AG04450 (cell line): ENCODE results near the gene ELOVL4. TPM values are rescaled to one million over a fixed set of nuclear protein-coding genes. Genes with fewer than 3 reads are reported as not detected.

Source experiments
- CTCF ChIA-PET: fragments of 300-600, 350-600 bp; formaldehyde crosslinking; extraction: SDS; loops from one replicate; lab custom pipeline; 2022; ENCODE audit warnings: antibody characterized with exemption, inconsistent platforms; lab: Charles Lee
- POLR2A ChIA-PET: fragments of 350-600 bp; formaldehyde crosslinking; extraction: SDS; loops from one replicate; lab custom pipeline; 2021; ENCODE audit warnings: antibody characterized with exemption, inconsistent platforms; lab: Yijun Ruan, JAX
- DNase-seq: peaks from one replicate; pipeline ENCODE4 v3.0.0-alpha.2; 2011; ENCODE audit warnings: low read depth, low spot score
- H3K27ac ChIP-seq: one replicate; pipeline ENCODE4 v1.5.1; 2012; ENCODE audit warnings: low read depth, low read length, control low read depth
- H3K27me3 ChIP-seq: one replicate; pipeline ENCODE4 v1.6.0; 2012; ENCODE audit warnings: low read length; ENCODE audit not compliant: control insufficient read depth, insufficient read depth
- H3K4me3 ChIP-seq: 2 replicates; pipeline ENCODE4 v1.5.1; 2011; ENCODE audit warnings: mild to moderate bottlenecking, low read depth, low read length, control low read depth
- H3K9me3 ChIP-seq: 2 replicates; pipeline ENCODE4 v1.5.1; 2012; ENCODE audit warnings: low read length; ENCODE audit not compliant: control insufficient read depth, insufficient read depth
- polyA minus RNA-seq: library from RNA; depleted of rRNA, polyadenylated mRNA; stranded (reverse); fragments of >200 nt; gene quantifications from 2 replicates; pipeline ENCODE4 v1.2.3, GENCODE V29; 2011; rRNA and poly(A)+ RNA removed
- polyA plus RNA-seq: library from polyadenylated mRNA; depleted of rRNA; stranded (reverse); fragments of >200 nt; gene quantifications from 2 replicates; pipeline ENCODE4 v1.2.3, GENCODE V29; 2011; rRNA removed
- TF ChIP-seq, protein P1 (sequence below): IDR thresholded peaks from 2 replicates; pipeline ENCODE4 v1.5.1; 2011; ENCODE audit warnings: low read depth, low read length, control low read depth, inconsistent platforms

The ELOVL4 gene
- polyA plus RNA-seq (2.5 and 3.3 TPM in 2 replicates), polyA minus RNA-seq (2.2 and 2.6 TPM in 2 replicates)

DNA sequence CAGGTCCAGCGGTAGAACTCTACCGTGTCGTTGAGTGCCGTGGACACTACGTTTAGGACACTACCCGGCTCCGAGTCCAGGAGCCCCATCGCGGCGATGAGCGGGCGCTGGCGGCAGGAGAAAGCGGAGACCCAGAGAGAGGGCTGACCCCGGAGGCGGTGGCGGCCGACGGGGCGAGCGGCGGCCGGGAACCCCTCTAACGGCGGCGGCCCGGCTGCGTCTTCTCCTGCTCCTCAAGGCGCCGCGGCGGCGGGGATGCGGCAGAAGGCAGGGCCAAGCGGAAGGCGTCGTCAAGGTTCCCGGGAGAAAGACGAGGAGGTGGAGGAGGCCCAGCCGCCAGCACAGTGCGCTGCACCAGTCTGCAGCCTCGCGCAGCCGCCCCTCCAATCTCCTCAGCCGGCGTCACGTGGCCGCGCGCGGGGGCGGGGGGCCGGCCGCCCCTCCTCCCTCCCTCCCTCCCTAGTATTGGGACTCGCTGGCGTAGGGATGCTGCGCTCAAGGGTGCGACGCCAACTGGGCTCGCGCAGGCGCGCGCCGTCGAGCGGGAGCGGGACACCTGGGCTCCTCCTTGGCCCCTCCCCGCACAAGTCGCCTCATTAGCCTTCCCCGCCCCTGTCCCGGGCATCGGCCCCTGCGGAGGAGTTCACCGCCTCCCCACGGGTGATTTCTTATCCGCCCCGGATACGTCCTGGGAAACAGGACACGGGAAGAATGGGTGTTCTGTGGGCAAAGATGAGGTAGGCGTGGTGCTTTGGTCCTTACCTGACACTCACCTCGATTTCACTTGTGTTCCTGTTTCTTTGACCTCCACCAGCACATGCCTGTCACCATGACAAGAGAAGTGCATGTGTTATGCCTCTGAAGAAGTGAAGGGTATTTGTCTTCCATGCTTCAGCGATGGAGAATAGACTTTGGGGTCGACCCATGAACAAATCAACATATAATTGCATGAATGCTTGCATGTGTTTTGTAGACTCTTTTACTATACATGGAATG is at the start of gene ELOVL4:
ELOVL4 (minus strand) TSS at position 363 of the 996 bp plus-strand sequence; CDS start at position 89, 274 bp downstream.
- DNase-seq = peak; percentile 38
- Histone ChIP-seq H3K27me3 (peaks cover 6% of the 10 kb centered on the region), H3K27ac (peak within 1 kb of the TSS; percentile 12), H3K4me3 (peak within 1 kb of the TSS; percentile 76), H3K9me3 (no peaks in the 10 kb centered on the region)
- TF ChIP-seq, protein P1, sequence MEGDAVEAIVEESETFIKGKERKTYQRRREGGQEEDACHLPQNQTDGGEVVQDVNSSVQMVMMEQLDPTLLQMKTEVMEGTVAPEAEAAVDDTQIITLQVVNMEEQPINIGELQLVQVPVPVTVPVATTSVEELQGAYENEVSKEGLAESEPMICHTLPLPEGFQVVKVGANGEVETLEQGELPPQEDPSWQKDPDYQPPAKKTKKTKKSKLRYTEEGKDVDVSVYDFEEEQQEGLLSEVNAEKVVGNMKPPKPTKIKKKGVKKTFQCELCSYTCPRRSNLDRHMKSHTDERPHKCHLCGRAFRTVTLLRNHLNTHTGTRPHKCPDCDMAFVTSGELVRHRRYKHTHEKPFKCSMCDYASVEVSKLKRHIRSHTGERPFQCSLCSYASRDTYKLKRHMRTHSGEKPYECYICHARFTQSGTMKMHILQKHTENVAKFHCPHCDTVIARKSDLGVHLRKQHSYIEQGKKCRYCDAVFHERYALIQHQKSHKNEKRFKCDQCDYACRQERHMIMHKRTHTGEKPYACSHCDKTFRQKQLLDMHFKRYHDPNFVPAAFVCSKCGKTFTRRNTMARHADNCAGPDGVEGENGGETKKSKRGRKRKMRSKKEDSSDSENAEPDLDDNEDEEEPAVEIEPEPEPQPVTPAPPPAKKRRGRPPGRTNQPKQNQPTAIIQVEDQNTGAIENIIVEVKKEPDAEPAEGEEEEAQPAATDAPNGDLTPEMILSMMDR = no peak
- POLR2A ChIA-PET = no interaction called here
- CTCF ChIA-PET = interaction anchor here (0.7 to 2.6 kb wide), 8 partner anchors 12 to 1585 kb away, joined by 3 to 19 read pairs (median 4); no protein-coding TSS in a partner anchor

DNA sequence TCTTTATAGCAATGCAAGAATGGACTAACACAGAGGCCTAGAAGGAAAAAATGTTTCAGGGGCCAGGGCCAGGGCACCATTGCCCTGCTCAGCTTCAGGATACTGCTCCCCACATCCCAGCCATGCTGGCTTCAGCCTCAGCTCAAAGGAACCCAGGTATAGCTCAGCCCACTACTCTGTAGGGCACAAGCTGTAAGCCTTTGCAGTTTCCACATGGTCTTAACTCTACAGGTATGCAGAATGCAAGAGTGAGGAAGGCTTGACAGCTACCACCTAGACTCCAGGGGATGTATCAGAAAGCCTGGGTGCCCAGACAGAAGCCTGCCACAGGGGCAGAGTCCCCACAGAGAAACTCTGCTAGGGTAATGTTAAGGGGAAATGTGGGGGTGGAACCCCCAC is 46.6 kb upstream of the ELOVL4 start:
- H3K27ac ChIP-seq = no peak overlapping the region

DNA sequence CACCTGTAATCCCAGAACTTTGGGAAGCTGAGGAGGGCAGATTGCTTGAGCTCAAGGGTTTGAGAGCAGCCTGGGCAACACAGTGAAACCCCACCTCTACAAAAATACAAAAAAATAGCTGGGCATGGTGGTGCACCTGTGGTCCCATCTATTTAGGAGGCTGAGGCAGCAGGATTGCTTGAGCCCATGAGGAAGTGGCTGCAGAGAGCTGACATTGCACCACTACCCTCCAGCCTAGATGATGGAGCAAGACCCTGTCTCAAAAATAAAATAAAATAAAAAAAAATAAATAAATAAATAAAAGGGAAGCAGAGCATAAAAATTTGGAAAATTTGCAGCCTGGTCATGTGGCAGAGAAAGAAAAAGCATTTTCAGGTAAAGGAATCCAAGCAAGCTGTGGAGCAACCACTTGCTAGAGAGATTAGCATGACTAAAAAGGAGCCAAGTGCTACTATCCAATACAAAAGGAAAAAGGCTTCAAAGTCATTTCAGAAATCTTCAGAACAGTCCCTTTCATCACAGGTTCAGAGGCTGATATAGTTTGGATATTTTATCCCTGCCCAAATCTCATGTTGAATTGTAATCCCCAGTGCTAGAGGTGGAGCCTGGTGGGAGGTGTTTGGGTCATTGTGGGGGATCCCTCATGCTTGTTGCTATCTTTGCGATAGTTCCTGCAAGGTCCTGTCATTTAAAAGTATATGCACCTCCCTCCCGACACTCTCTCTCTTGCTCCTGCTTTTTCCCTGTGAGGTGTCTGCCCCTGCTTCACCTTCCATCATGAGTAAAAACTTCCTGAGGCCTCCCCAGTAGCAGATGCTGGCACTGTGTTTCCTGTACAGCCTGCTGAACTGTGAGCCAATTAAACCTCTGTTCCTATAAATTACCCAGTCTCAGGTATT is 45.9 kb upstream of the ELOVL4 start:
- DNase-seq = no peak
- POLR2A ChIA-PET = no interaction called here
- CTCF ChIA-PET = no interaction called here
- no peak overlapping the region for H3K27ac ChIP-seq
- H3K27me3 ChIP-seq = peaks cover 2% of the 10 kb centered on the region
- TF ChIP-seq, protein P1 = no peak
- no peak overlapping the region for H3K4me3 ChIP-seq
- no peaks in the 10 kb centered on the region for H3K9me3 ChIP-seq

More for the DNA sequence above, 46.6 kb upstream of the ELOVL4 start:
- no peak for DNase-seq
- POLR2A ChIA-PET = no interaction called here
- CTCF ChIA-PET = no interaction called here
- H3K9me3 ChIP-seq = no peaks in the 10 kb centered on the region
- TF ChIP-seq, protein P1 = no peak
- peaks cover 2% of the 10 kb centered on the region for H3K27me3 ChIP-seq
- no peak overlapping the region for H3K4me3 ChIP-seq

DNA sequence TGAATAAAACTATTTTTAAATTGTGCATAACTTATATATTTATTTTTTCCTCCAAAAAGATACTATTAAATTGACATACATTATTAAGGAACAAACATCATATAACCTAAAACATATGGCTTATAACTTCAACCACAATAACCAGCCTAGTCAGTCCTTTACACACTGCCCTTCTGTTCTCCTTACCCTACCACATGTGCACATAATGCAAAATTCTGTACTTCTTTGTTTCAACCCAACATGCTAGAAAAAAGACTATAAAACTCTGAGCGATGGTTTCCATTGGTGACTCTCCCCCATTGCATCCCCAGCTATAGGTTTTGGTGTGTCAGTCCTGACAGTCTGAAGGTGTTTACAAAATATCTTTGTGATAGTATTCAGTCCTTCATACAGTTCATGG is 42.3 kb upstream of the ELOVL4 start:
- no peaks in the 10 kb centered on the region for H3K27me3 ChIP-seq
- H3K9me3 ChIP-seq = no peaks in the 10 kb centered on the region
- H3K4me3 ChIP-seq = no peak overlapping the region
- ChIA-PET CTCF (no interaction called here), POLR2A (no interaction called here)
- TF ChIP-seq, protein P1 = no peak
- no peak for DNase-seq
- no peak overlapping the region for H3K27ac ChIP-seq
